NCI-H1694 (cell line): ENCODE results near the gene OPN1MW3.
"Not testable (repeated sequence)": the region's sequence is repeated elsewhere in the genome, so short reads cannot be mapped to it uniquely, and the experiment has no call there.

Experiments used
- DNase-seq: peaks from one replicate; lab custom pipeline; 2025; lab: John Stamatoyannopoulos, UW

Gene OPN1MW3

GRCh38 chrX:154296731-154297130 lies 39.3 kb downstream of the OPN1MW3 start:
- no peak for DNase-seq

- DNase-seq, result no peak
These were observed 40.9 kb downstream of the OPN1MW3 start for GRCh38 chrX:154298312-154298711.

GRCh38 chrX:154300816-154301215 lies 43.4 kb downstream of the OPN1MW3 start:
- DNase-seq, result no peak

GRCh38 chrX:154302998-154303397 lies 45.6 kb downstream of the OPN1MW3 start:
- DNase-seq, result not testable (repeated sequence)

- no peak for DNase-seq
These were observed 46.1 kb downstream of the OPN1MW3 start for GRCh38 chrX:154303476-154303875.

GRCh38 chrX:154304846-154305245 lies 47.5 kb downstream of the OPN1MW3 start:
- DNase-seq, result no peak

GRCh38 chrX:154305541-154306205 lies 48.3 kb downstream of the OPN1MW3 start:
- DNase-seq, result no peak

GRCh38 chrX:154307202-154307601 lies 49.8 kb downstream of the OPN1MW3 start:
- no peak for DNase-seq

- peak; percentile 65 for DNase-seq
These were observed 50.9 kb downstream of the OPN1MW3 start for GRCh38 chrX:154308108-154308946.

GRCh38 chrX:154309041-154309775 lies 51.8 kb downstream of the OPN1MW3 start:
- DNase-seq, result no peak

GRCh38 chrX:154310616-154311536 lies 53.5 kb downstream of the OPN1MW3 start:
- DNase-seq, result no peak

GRCh38 chrX:154312116-154312515 lies 54.7 kb downstream of the OPN1MW3 start:
- DNase-seq, result no peak

- no peak for DNase-seq
These were observed 55.8 kb downstream of the OPN1MW3 start for GRCh38 chrX:154313147-154313546.

- DNase-seq, result no peak
These were observed 58.0 kb downstream of the OPN1MW3 start for GRCh38 chrX:154315416-154315815.

GRCh38 chrX:154317391-154317995 lies 60.1 kb downstream of the OPN1MW3 start:
- DNase-seq, result peak; percentile 45

GRCh38 chrX:154320406-154320805 lies 63.0 kb downstream of the OPN1MW3 start:
- DNase-seq, result no peak
